ENCODE measurements around the gene FRMD4A. TPM values are rescaled to one million over a fixed set of nuclear protein-coding genes. Genes with fewer than 3 reads are reported as not detected.

Gene FRMD4A
- total and polyA plus RNA-seq, 2 of the 4 experiments (the other 2 are of a cell fraction): 30.3 to 68.8 TPM

DNA sequence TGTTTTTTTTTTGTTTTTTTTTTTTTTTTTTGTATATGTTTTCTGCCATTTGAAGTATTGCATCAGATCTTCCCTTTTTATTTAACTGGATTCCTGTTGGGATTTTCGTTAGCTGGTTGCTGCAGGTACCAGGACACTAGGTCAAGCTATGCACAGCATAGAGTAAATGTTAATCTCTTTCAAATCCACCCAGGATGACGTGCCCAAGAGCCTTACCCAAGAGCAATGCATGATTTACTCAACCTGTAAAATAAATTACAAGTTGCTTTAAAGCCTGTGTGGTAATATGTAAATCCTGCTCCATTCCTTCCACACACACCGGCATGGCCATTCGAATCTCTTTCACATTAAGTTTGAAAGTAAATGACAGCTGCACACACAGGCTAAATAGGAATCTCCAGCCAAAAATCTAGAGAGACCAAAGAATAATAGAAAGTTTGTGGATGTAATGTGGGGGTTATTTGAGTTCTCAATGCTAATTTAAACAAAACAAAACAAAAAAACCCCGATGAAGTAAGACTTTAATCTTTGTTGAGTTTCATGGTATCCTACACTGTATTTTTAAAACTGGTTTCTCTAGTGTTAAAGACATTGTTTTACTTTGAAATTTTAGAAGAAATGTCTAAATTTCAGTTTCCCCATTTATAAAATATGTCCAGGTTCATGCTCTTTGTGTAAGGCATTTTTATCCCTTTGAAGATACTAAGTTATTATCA lies 167.9 kb downstream of the FRMD4A start:
- Histone ChIP-seq H2BK5ac (ENCODE audit: low read depth, low read length, poor library complexity, severe bottlenecking) (no peak overlapping the region), H4K20me1 (ENCODE audit: insufficient read depth, low read length) (no peaks in the 10 kb centered on the region), H3K9ac (ENCODE audit: low read depth, low read length) (no peak overlapping the region), H3K9me3 (ENCODE audit: control insufficient read depth, insufficient read depth, low read length) (peaks cover 4% of the 10 kb centered on the region), H2BK15ac (ENCODE audit: low read depth, low read length) (no peak overlapping the region), H4K91ac (ENCODE audit: insufficient read depth, low read depth, low read length) (no peak overlapping the region), H3K56ac (ENCODE audit: extremely low read depth, insufficient read depth, low read length) (no peak overlapping the region), H3K4me3 (ENCODE audit: insufficient read depth, low read depth, low read length) (no peak overlapping the region), H2BK120ac (ENCODE audit: low read depth, low read length) (no peak overlapping the region), H2AFZ (replicated peaks; ENCODE audit: low read length, poor library complexity) (no peak overlapping the region), H4K5ac (ENCODE audit: low read depth, low read length) (no peak overlapping the region), H2AK9ac (replicated peaks; ENCODE audit: low read depth, low read length, poor library complexity) (no peak overlapping the region), H3K36me3 (ENCODE audit: control insufficient read depth, insufficient read depth, low read length) (no peaks in the 10 kb centered on the region), H3K14ac (replicated peaks; ENCODE audit: low read depth, low read length) (no peak overlapping the region), H3K18ac (ENCODE audit: low read depth, low read length) (no peak overlapping the region), H3K4me2 (ENCODE audit: low read depth, low read length) (no peak overlapping the region), H3K79me1 (ENCODE audit: low read depth in 1 of 2, low read length in 2 of 2) (no peaks in the 10 kb centered on the region), H3K27ac (ENCODE audit: insufficient read depth, low read length) (no peak overlapping the region), H3K27me3 (ENCODE audit: control insufficient read depth, insufficient read depth, low read length) (peaks cover 40% of the 10 kb centered on the region), H3K4ac (ENCODE audit: low read depth, low read length) (no peak overlapping the region), H2AK5ac (ENCODE audit: low read depth, low read length) (no peak overlapping the region), H3K23ac (ENCODE audit: low read depth, low read length) (no peak overlapping the region), H4K8ac (ENCODE audit: low read depth in 2 of 2, low read length in 2 of 2) (no peak overlapping the region), H3K9me1 (ENCODE audit: insufficient read depth, low read length) (no peaks in the 10 kb centered on the region), H2BK20ac (ENCODE audit: low read depth, low read length) (no peak overlapping the region), H3K4me1 (ENCODE audit: control insufficient read depth, insufficient read depth, low read length) (no peaks in the 10 kb centered on the region; the same call in 1 of the 2 replicates)
- TF ChIP-seq, protein P1, sequence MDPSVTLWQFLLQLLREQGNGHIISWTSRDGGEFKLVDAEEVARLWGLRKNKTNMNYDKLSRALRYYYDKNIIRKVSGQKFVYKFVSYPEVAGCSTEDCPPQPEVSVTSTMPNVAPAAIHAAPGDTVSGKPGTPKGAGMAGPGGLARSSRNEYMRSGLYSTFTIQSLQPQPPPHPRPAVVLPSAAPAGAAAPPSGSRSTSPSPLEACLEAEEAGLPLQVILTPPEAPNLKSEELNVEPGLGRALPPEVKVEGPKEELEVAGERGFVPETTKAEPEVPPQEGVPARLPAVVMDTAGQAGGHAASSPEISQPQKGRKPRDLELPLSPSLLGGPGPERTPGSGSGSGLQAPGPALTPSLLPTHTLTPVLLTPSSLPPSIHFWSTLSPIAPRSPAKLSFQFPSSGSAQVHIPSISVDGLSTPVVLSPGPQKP (IDR thresholded peaks at IDR 0.05; ENCODE audit: borderline replicate concordance, low read depth, low read length): no peak
- 0 out of 2 replicates have a peak, but pooled peaks have one; percentile 1 for TF ChIP-seq CEBPB (IDR thresholded peaks at IDR 0.05; ENCODE audit: low read depth, low read length)
- no peak for TF ChIP-seq POLR2A (IDR thresholded peaks at IDR 0.05; ENCODE audit: low read depth, low read length)
- no peak for TF ChIP-seq SMC3 (IDR thresholded peaks at IDR 0.05; ENCODE audit: low read depth, low read length)
- no peak for TF ChIP-seq MAFK (IDR thresholded peaks at IDR 0.05; ENCODE audit: low read depth, low read length)
- TF ChIP-seq MAZ (IDR thresholded peaks at IDR 0.05; ENCODE audit: borderline replicate concordance, low read depth, low read length): no peak
- no peak for TF ChIP-seq CHD1 (IDR thresholded peaks at IDR 0.05; ENCODE audit: low read depth, low read length)
- WGBS, 2 experiments (ENCODE audit: extremely low coverage in 2 of 2, insufficient read length in 1 of 2): no CpG with 5 or more reads among the region's 5 CpGs
- POLR2A ChIA-PET (ENCODE audit: unreplicated experiment): no interaction called here
- intact Hi-C loops (cut with micrococcal nuclease): no loop called here
- CTCF ChIA-PET: interaction anchor here (0.6 kb wide), 1 partner anchor 352 kb away, joined by 3 read pairs; no protein-coding TSS in a partner anchor
- in situ Hi-C loops (cut with MboI; ENCODE audit: low sequenced_read_pairs): no loop called here
- DNase-seq (no peak), ATAC-seq (ENCODE audit: low read depth) (no peak)
- dilution Hi-C loops (cut with HindIII; ENCODE audit: low sequenced_read_pairs, unreplicated experiment): no loop called here
- BruUV-seq (replicated peaks): no TSS peak

All from IMR-90 (cell line).